ENCODE measurements around the gene DGUOK.
"Not testable (repeated sequence)": the region's sequence is repeated elsewhere in the genome, so short reads cannot be mapped to it uniquely, and the experiment has no call there.

DGUOK gene

GRCh38 chr2:73901143-73901542 lies 25.5 kb upstream of the DGUOK start:
- no peak for DNase-seq

- no peak for DNase-seq
Observed at GRCh38 chr2:73902284-73902683, 24.4 kb upstream of the DGUOK start.

GRCh38 chr2:73903313-73903712 lies 23.4 kb upstream of the DGUOK start:
- no peak for DNase-seq

- DNase-seq, result not testable (repeated sequence)
Observed at GRCh38 chr2:73903949-73904613, 22.6 kb upstream of the DGUOK start.

GRCh38 chr2:73904952-73905351 lies 21.7 kb upstream of the DGUOK start:
- DNase-seq, result no peak

GRCh38 chr2:73906847-73907505 lies 19.7 kb upstream of the DGUOK start:
- DNase-seq, result no peak

GRCh38 chr2:73907840-73908452 lies 18.7 kb upstream of the DGUOK start:
- peak; percentile 40 for DNase-seq

- no peak for DNase-seq
Observed at GRCh38 chr2:73908689-73909652, 17.7 kb upstream of the DGUOK start.

GRCh38 chr2:73910873-73911547 lies 15.7 kb upstream of the DGUOK start:
- DNase-seq, result no peak

GRCh38 chr2:73911548-73912208 lies 15.0 kb upstream of the DGUOK start:
- DNase-seq, result no peak

GRCh38 chr2:73913414-73914054 lies 13.1 kb upstream of the DGUOK start:
- no peak for DNase-seq

GRCh38 chr2:73914667-73915066 lies 12.0 kb upstream of the DGUOK start:
- DNase-seq, result no peak

- no peak for DNase-seq
Observed at GRCh38 chr2:73915437-73915993, 11.2 kb upstream of the DGUOK start.

GRCh38 chr2:73916666-73917065 lies 10.0 kb upstream of the DGUOK start:
- no peak for DNase-seq

- no peak for DNase-seq
Observed at GRCh38 chr2:73917296-73917695, 9.4 kb upstream of the DGUOK start.

- no peak for DNase-seq
Observed at GRCh38 chr2:73917696-73918207, 8.9 kb upstream of the DGUOK start.

- DNase-seq, result no peak
Observed at GRCh38 chr2:73918856-73919255, 7.8 kb upstream of the DGUOK start.

GRCh38 chr2:73919596-73920228 lies 7.0 kb upstream of the DGUOK start:
- DNase-seq, result no peak

- no peak for DNase-seq
Observed at GRCh38 chr2:73920577-73921545, 5.8 kb upstream of the DGUOK start.
